ENCODE measurements around the gene SPATS2.
A peak's percentile ranks its signal among the peaks of the same experiment; 100 is the strongest.

SPATS2 gene

GRCh38 chr12:49560695-49561094 is 193.4 kb downstream of the SPATS2 start:
- no peak for DNase-seq

GRCh38 chr12:49562233-49562632 is 195.0 kb downstream of the SPATS2 start:
- no peak for DNase-seq

GRCh38 chr12:49562831-49563230 is 195.6 kb downstream of the SPATS2 start:
- no peak for DNase-seq

- DNase-seq = no peak
Measured at GRCh38 chr12:49563951-49564685, 196.9 kb downstream of the SPATS2 start.

- no peak for DNase-seq
Measured at GRCh38 chr12:49564686-49565405, 197.6 kb downstream of the SPATS2 start.

GRCh38 chr12:49565406-49566265 is 198.4 kb downstream of the SPATS2 start:
- no peak for DNase-seq

GRCh38 chr12:49566361-49566760 is 199.1 kb downstream of the SPATS2 start:
- DNase-seq = no peak

- DNase-seq = no peak
Measured at GRCh38 chr12:49567302-49567610, 200.0 kb downstream of the SPATS2 start.

GRCh38 chr12:49567611-49568441 is 200.6 kb downstream of the SPATS2 start, which contains the start of gene MCRS1:
MCRS1 (minus strand) TSS chr12:49568142; CDS start chr12:49566731, 1,411 bp downstream.
- peak; percentile 84 for DNase-seq

GRCh38 chr12:49568442-49569162 is 201.3 kb downstream of the SPATS2 start:
- DNase-seq = no peak

All from NCI-H526 treated with DMSO at 0.1 percent for 48 hours (cell line).